IPS-NIHi7 (cell line): Measurements from ENCODE around the gene SP5.
A peak's percentile ranks its signal among the peaks of the same experiment; 100 is the strongest.
"Not testable (repeated sequence)": the region's sequence is repeated elsewhere in the genome, so short reads cannot be mapped to it uniquely, and the experiment has no call there.

ENCODE experiments used
- DNase-seq: peaks from one replicate; pipeline ENCODE4 v3.0.0; 2012; ENCODE audit warnings: mixed read lengths; ENCODE audit errors: extremely low spot score

The SP5 gene

DNA sequence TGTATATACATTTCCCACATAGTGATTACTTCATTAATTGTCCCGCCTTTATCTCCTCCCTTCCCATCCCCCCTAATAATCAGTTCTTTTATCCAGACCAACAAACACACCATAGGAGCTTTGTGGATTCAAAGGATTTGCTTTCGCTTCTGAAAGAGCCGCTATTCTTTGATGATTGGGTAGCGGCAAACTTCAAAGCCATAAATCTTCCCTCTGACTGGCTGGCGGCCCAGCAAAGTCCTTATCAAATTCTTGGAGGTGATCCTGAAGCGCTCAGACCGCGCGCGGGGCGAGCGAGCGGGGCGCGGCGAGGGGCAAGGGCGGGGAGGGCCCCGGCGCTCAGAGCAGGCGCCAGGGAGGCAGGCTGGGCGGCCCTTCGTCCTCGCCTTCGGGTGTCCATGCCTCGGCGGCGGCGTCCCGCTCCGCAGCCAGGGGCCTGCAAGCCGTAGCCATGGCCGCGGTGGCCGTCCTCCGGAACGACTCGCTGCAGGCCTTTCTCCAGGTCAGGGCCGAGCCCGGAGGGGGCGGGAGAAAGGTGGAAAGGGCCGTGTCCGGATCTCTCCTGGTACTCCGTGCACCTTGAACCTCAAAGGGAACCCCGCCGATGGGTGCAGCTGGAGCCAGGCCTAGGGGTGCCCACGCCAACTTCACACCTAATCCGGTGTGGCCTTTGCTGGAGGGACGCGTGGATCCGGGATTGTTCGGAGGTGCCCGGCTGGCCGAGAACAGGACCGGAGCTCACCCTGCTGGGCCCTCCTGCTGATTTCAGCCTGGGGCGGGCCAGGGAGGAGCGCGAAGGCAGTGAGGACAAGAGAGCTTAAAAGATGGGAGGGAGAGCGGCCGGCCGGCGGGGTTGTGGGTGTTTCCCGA lies at the start of gene SP5:
Gene SP5, plus strand, starts transcription at position 276 of the 870 bp plus-strand sequence. Its CDS starts 176 bp downstream, at position 452.
- DNase-seq, result peak; percentile 68

DNA sequence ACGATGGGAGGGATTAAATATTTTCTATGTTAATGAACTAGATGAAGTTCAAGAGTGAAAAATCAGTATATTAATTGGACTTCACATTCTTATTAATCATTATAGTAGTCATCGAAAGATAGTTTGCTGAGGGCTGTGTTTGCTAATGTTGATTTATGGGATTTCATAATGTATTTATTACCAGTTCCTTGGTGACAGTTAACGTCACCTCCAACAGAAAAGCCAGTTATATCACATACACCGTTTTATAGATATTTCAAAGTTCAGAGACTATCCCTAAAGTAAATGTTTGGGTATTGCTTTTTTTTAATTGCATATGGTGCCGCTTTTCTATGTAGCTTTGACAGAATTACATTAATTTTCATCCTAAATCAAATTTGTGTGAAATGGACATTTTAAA lies 49.4 kb upstream of the SP5 start:
- DNase-seq, result no peak

DNA sequence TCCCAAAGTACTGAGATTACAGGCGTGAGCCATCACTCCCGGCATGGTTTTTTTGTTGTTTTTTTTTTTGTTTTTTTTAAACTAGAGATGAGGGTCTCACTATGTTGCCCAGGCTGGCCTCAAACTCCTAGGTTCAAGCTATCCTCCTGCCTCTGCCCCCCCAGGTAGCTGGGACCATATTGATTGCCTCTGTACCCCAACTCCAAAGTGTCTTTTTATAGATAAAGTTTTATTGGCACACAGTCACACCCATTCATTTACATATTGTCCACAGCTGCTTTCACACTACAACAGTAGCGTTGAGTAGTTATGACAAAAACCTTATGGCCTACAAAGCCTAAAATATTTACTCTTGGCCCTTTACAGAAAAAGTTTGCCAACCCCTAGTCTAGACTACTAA lies 45.2 kb upstream of the SP5 start:
- DNase-seq, result no peak

DNA sequence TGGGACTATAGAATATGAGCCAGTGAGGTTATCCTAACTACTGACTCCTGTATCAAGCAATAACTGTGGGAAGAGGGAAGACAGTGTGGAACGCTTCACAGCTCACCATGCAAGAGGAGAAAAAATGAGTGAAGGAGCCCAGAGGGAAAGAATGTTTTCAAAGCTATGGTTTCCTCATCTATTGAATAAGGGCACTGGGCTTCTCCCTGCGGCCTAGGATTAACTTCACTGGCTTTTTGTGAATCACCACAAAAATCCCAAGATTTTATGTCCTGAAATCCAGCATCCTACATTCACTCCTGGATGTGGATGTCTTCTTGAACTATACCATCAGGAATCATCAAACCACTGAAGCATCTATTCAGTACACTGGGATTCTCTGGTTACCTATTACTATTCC lies 44.5 kb upstream of the SP5 start:
- DNase-seq, result no peak

DNA sequence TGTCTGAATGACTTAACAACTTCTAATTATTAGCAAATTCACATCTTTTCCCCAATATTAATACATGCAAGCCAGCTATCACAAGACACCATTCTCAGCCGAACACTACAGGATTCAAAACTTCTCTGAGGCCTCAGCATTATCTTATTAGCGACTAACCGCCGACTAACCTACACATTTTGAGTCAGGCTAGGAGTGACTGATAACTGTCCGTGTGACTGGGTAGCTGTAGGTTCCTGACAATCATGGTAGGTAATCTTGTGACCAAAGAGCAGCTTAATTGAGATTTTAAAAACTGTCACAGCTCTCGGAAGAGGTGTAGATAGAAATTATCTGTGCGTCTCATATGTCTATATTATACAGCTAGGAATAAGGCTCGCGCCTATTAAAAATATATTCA lies 44.1 kb upstream of the SP5 start:
- DNase-seq, result no peak

DNA sequence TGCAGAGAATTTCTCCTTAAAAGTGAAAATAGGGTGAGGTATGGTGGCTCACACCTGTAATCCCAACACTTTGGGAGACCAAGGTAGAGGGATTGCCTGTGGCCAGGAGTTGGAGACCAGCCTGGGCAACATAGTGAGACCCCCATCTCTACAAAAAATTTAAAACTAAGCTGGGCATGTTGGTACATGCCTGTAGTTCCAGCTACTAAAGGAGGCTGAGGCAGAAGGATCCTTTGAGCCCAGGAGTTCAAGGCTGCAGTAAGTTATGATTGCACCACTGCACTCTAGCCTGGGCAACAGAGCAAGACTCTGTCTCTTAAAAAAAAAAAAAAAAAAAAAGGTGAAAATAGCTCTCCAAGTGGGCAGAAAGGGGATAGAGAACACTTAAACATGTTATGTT lies 40.9 kb upstream of the SP5 start:
- not testable (repeated sequence) for DNase-seq

DNA sequence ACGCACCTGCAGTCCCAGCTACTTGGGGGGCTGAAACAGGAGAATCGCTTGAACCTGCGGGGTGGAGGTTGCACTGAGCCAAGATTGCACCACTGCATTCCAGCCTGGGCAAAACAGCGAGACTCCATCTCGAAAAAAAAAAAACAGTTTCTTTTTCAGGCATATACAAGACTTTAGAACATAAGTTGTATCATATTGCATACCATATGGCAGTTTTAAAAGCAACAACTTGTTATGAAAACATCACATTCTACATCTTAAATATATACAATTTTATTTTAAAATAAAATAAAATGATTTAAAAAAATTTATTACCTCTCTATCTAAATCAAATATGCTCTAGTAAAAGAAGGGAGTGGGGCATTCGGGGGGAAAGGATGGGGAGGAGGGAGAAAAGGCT lies 39.4 kb upstream of the SP5 start:
- no peak for DNase-seq

DNA sequence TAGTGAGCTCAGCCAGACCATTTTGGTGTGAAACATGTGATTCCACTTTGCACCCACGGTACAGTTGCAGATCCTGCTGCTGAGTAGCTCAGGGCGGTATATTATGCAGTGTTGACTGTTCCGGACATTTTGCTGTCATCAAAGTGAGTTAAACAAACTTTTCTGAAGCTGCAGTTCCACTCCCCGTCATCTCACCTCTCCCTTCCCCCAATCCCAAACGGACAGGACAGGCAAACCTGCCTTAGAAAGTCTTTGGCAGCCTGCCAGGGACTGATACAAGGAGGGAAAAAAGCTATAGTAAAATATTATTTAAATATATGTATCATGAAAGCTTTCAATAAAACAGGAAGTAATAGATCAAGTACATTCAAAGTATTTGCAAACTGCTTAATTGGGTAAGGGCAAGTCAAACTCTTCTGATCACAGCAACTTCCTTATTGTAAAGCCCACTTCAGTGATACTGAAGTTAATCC lies 35.5 kb upstream of the SP5 start:
- no peak for DNase-seq

DNA sequence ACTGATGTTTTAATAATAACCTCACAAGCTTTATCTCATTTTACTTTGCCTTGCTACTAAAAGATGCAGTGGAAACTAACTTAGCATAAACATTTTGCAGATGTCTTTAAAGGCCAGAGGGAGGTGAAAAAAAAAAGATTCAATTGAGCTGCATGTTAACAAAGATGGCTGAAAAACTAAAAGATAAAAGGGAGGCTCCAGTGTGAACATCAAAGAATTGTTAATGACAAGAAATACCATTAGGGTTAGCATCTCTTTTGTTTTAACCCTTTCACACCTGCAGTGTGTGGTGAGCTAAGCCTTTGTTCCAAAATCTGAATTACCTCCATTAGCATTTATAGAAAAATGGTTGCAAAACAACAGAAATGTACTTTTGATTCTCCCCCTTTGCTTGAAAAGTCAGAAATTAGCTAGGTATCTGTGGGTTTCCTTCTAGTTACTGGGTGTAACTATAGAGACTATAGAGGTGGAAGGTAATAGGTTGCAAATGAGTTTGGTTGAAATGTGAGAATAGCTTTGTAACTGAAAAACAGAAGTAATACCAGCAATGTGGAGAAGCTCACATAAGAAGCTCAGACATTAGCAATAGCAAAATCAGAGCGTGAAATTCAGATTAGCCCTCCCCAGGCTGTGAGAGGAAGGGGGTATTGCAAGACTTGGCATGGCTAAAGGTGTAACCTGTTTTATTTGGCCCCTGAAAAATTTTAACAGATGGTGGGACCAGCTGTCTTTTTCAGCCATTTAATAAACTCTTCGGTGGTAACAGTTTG lies 34.8 kb upstream of the SP5 start:
- peak; percentile 39 for DNase-seq

DNA sequence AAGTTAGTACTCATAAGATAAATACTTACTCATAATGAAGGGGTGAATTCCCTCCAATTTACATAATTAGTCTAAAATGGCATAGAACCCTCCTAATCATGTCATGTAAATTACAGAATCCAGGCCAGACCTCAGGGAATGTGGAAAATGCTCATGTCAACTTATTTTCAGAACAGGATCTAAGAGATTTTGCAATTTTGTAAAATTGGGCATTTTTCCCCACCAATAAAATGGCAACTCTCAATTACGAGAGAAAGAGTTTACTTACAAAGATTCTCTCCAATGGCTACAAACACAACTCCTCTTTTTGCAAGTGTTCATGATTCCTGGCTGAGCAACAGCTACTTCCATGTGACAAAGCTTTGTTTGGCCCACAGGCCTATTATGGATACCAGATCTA lies 33.8 kb upstream of the SP5 start:
- no peak for DNase-seq

DNA sequence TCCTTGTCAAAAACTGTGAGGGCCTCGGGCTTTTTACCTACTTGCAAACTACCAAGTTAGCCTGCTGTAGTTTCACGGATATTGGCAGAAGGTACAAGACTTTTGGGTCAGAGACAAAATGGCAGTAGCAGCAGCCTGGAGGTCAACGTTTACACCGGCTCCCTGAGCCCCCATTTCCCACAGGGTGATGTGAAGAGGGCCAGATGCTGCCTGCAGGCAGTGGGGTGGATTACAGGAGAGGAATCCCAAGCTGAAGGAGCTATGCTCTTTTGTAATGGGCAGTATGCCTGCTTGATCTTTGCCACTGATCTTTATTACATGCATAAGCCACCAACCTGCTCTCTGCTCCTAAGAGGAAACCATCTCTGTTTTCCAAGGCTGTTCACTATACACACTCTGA lies 29.5 kb upstream of the SP5 start:
- no peak for DNase-seq

DNA sequence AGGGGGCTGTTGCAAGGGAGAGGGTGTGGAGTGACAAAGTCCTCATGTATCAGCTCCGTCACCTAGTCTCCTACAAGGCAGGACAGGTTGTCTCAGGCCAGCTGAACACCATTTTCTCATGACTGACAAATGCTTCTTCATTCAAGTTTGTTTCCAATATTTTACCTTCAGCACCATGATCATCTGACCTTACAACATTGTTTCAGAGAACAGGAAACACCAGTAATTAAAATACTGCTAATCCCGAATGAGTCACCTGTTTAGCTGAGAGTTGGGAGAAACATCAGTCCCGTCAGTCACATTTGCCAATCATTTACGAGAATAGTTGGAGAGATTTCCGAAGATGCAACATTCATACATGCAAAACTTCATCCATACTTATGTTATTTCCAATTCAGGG lies 25.7 kb upstream of the SP5 start:
- no peak for DNase-seq

DNA sequence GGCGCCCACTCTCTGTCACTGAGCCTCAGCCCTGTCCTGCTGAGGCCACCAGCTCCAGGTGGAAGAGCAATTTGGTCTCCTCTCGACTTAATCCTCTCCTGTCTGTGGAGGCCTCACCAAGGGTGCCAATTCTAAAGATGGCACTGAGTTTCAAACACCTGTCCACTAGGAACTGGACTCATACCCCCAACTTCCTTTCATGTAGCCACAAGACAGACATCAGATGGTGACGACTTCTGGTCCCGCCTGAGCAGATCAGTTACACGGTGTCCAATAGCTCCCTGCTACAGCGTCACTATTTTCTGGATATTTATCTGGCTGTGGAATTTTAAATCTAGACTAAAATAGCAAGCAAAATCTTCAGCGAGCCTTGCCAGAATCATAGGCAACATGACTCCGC lies 24.5 kb upstream of the SP5 start:
- no peak for DNase-seq

DNA sequence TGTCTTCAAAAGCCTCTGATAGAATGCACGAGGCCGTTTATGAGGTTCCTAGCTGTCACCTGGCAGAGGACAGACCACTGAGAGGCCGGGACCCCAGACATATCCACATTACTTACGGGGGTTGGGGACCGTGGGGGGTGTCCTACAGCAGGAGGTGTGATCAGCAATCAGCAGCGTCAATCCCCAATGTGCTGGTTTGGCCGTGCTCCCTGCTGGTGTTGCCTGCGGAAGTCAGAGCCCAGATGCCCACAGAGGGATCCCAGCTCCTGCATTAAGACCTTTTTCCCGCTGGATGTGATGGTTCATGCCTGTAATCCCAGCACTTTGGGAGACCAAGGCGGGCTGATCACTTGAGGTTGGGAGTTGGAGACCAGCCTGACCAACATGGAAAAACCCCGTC lies 20.8 kb upstream of the SP5 start:
- no peak for DNase-seq

DNA sequence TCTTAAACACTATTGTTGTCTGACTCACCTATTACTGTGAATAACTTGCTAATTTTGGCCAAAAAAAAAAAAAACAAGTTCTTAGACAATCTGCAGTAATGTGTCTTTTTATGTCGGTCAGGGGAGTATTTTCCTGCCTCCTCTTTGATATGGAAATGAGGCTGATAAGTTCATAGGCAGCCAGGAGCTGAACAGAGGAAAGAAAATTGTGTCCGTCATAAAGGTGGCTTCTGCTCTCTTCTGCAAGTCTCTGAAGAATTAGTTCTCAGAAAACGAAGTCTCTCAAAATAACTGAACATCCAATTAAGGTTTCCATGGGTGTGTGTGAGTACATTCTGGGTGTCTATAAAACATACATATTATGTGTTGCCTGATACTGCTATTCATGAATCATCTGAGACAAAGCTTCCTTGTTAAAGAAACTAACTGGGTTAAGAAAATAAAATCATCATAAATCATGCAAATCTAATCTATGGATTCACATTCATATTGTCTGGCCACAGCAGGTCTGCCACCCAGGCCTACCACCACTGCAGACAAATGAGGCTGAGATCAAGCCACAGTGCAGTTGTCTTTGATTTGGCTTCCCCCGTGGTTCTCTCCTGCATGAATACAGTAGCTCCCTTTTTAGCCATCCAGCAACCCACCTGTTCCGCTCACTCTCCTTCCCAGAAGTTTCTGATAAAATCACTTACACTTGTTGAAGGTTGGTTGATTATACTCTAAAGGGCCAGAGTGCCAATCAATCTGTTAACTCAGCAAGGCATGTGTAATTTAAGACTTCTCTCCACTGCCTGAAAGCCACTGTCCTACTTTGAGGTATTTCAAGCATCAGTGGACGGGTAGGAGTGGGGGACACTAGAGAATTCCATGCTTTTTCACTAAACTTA lies 19.4 kb upstream of the SP5 start:
- no peak for DNase-seq

DNA sequence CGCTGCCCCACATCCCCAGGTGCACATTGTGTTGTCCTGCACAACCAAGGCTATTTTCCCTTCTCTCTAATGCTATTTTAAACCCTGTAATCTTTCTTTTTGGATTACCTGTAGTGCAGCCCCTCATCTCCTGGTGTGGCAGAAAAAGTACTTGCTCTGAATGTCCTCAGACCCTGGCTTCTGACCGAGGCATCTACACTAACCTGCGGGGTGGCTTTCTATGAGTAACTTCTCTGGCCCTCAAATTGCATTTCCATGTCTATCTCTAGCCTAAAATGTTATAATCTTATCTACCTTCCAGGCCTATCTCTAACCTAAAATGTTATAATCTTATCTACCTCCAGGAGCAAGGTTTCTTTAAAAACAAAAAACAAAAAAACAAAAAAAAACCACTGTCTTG lies 18.2 kb upstream of the SP5 start:
- no peak for DNase-seq

DNA sequence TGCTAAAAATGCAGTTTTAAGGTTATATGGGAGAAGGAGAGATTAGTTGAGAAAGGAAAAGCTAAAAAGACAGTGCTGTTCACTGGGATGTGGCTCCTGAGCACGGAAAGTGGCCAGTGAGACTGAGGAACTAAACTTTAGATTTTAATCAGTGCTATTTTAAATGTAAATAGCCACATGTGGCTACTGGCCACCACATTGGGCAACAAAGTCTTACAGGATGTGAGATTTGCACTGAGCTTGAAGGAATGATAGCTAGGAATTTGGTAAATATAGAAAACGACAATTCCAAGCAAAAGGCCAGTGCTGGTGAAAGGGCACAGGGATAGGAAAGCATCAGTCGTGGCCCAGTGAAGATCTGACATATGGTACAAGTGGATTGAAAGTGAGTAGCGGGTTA lies 14.1 kb upstream of the SP5 start:
- no peak for DNase-seq

DNA sequence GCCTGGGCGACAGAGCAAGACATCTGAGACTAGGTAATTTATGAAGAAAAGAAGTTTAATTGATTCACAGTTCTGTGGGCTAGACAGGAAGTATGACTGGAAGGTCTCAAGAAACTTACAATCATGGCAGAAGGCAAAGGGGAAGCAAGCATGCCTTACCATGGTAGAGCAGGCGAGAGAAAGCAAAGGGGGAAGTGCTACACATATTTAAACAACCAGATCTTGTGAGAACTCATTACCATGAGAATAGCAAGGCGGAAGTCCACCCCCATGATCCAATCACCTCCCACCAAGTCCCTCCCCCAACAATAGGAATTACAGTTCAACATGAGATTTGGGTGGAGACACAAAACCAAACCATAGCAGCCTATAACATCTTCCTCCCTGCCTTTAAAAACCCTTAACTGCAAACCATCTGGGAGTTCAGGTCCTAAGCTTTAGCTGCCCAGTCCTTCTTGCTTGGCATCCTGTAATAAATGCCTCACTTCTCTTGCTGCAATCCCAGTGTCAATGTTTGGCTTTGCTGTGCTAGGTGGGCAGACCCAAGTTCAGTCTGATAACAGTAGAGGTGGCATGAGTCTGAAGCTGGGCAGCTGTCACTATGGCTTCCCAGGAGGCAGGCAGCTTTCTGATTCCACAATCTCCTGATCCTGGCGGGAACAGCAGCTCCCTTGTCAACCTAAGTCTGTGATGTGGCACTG lies 11.2 kb upstream of the SP5 start:
- no peak for DNase-seq

DNA sequence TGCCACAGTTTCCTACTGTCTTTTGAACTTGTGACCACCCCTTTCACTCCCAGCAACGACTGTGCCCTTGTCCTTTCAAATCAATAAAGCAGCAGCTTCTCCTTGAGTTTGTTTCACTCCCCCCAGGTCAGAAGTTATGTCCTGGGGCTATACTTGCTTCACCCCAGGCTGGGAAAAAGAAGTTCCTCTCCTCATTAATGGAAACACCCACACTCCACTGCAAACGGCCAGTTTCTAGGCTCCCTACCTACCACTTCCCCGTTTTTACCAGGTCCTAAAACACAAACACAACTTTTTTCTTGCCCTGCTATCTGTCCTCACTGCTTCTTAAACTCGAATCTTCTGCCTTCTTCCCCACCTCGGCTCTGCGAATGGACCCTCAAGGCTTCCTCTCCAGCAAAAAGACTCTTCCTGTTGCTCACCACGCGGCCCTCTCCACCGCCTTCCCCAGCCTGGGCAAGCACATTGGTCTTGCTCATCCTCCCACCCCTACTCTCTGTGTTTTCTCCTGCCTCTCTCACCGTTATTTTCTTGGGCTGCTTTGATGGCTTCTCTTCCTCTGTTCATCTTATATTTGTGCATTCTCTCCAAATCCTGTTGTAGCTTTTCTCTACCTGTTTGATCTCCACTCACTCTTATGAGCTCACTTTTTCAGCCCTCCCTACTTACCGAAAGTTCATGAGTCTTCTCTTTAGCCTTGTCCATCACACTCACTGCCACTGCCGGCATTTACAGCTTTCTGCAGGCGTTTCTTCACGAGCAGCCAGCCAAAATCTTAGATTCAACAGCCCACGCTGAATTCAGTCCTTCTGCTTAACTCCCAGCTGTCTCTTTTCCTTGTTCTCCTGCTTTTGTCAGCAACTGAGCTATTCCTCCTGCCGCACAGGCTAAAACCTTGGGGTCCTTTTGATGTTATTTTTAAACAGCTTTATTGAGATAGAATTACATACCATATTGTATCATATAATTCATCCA lies 7.0 kb upstream of the SP5 start:
- no peak for DNase-seq

DNA sequence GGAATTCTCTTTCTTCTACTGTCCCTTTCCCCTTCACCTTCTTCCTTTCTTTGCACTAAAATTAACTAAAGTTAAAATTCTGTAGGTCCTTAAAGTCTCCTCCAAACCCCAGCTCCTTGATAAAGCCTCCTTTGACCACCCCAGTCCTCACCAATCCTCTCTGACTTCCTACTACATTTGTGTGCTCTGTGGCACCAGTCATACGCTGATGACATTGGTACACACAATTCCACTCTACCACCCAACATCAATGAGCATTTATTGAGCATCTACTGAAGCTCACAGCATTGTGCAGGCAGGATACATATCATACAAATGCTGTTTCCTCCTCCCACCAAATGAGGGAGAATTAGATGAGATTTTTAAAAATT lies 4.5 kb upstream of the SP5 start:
- no peak for DNase-seq
